Mucosa of gallbladder (tissue), 1 donor: ENCODE data around the gene LIG3. TPM values are rescaled to one million over a fixed set of nuclear protein-coding genes. Genes with fewer than 3 reads are reported as not detected.
"Not testable (repeated sequence)": the region's sequence is repeated elsewhere in the genome, so short reads cannot be mapped to it uniquely, and the experiment has no call there.

Source experiments
- DNase-seq: peaks from one replicate; pipeline ENCODE4 v3.0.0-alpha.2; 2020; ENCODE audit warnings: low spot score
- total RNA-seq: library from RNA; stranded (reverse); gene quantifications from one replicate; pipeline ENCODE4 v1.2.1, GENCODE V29; 2021
- donor health status: DM: no; HTN: no; CAD: no.

The LIG3 gene
- total RNA-seq, 1 donor from 2014 or later = 39.1 TPM

GRCh38 chr17:35041390-35041789 is 61.1 kb downstream of the LIG3 start:
- DNase-seq = no peak

- DNase-seq = no peak
Measured at GRCh38 chr17:35044181-35044580, 63.9 kb downstream of the LIG3 start.

DNA sequence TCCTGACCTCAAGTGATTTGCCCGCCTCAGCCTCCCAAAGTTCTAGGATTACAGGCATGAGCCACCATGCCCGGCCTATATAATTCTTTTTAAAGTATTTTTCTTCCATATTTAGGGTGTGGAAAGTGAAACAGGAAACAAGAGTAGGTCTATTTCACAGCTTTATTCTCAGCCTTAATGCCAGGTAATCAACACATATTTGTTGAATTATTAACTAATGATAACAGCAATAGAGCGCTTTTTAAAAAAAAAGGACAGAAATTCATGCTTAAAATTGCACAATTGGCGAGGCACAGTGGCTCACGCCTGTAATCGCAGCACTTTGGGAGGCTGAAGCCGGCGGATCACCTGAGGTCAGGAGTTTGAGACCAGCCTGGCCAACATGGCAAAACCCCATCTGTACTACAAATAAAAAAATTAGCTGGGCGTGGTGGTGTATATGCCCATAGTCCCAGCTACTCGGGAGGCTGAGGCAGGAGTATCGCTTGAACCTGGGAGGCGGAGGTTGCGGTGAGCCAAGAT is 65.2 kb downstream of the LIG3 start:
- not testable (repeated sequence) for DNase-seq

- DNase-seq = no peak
Measured at GRCh38 chr17:35046245-35046644, 65.9 kb downstream of the LIG3 start.

GRCh38 chr17:35046740-35047283 is 66.5 kb downstream of the LIG3 start:
- no peak for DNase-seq

- DNase-seq = no peak
Measured at GRCh38 chr17:35048685-35049379, 68.5 kb downstream of the LIG3 start.

GRCh38 chr17:35050170-35050569 is 69.9 kb downstream of the LIG3 start:
- DNase-seq = no peak

DNA sequence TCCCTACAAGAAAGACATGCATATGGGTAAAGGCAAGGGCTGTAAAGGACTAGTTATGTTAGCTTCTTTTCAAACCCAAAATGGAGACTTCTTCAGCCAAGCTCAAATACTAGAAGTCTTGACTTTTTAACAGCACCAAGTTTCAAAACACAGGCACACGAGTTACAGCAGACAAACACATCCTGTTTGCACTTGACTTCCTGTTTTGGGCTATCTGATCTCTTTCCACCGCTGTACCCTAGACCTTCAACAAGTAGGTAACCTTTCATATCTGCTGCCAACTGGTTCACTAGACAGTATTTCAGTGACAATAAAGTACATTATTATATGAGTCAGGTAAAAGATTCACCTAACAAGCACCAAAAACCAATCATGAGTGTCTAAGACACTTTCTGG is 70.9 kb downstream of the LIG3 start:
- DNase-seq = peak; percentile 23

DNA sequence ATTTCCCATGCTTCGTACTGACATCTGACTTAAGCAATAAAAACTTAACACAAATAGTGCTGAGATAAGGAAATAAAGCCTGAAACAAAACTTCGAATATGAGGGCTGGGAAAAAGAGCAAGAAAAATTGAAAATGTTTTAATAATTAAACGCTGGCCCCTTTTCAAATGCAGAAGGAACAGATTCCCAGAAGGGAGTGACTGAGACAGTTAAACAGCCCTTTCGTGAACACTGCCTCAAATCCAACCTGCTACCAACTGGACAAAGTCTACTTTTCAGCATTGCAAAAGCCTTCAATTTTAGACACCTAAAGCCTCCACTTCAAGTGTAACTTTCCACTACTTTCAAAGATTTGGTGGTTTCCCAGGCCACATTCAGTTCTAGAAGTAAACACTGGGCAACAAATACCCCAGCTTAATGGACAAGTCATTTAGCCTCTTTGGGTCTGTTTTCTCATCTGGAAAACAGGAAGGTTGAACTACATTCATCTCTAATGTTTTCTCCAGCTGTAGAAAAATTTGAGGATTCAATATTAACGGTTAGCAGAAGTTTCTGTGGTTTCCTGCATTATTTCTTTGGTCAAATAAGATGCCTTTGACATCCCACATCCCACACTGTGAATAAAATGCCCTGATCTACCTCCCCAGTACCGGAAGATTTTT is 71.4 kb downstream of the LIG3 start:
- no peak for DNase-seq

- no peak for DNase-seq
Measured at GRCh38 chr17:35052241-35052610, 71.9 kb downstream of the LIG3 start.

- no peak for DNase-seq
Measured at GRCh38 chr17:35052780-35053179, 72.5 kb downstream of the LIG3 start.

- no peak for DNase-seq
Measured at GRCh38 chr17:35053204-35053603, 72.9 kb downstream of the LIG3 start.

GRCh38 chr17:35056013-35056412 is 75.7 kb downstream of the LIG3 start:
- DNase-seq = no peak

GRCh38 chr17:35057332-35057915 is 77.1 kb downstream of the LIG3 start:
- DNase-seq = no peak

Other genes with a start within 250 kb of the LIG3 start
- gene CCT6B, start 19.1 kb upstream of the LIG3 start, total RNA-seq = 1.2 TPM
- 12.0 TPM for gene ZNF830, start 19.0 kb upstream of the LIG3 start, total RNA-seq
- 45.4 TPM for gene RFFL, start 83.2 kb downstream of the LIG3 start, total RNA-seq
- gene RAD51D, start 139.3 kb downstream of the LIG3 start, total RNA-seq = 9.5 TPM
- not detected for gene FNDC8, start 141.1 kb downstream of the LIG3 start, total RNA-seq
- 7.1 TPM for gene NLE1, start 161.8 kb downstream of the LIG3 start, total RNA-seq
- gene UNC45B, start 167.3 kb downstream of the LIG3 start, total RNA-seq = 0.12 TPM
- not detected for gene SLC35G3, start 213.9 kb downstream of the LIG3 start, total RNA-seq